Measurements from ENCODE around the gene ROBO1.

ROBO1 gene

DNA sequence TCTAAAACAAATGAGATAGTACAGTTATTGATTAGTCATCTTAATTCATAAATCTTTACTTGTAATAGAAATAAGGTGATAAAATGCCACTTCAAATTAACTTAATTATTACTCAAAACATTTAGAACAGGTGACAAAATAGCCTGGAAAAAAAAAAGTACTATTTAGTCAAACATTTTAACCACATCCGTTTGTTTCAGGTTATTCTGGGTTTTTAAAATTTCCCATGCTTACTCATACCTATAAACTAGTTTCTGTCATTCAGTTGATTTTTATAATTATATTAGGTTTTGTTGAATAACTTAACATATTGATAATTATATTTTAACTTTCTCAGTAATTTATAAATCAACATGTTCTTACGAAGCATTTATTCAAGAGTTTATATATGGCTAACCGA, 483.0 kb downstream of the ROBO1 start:
- H3K4me3 ChIP-seq (ENCODE audit: control insufficient read depth, low read depth, low read length) = no peak overlapping the region
- no peak for DNase-seq (ENCODE audit: low read depth)
- TF ChIP-seq, protein P1, sequence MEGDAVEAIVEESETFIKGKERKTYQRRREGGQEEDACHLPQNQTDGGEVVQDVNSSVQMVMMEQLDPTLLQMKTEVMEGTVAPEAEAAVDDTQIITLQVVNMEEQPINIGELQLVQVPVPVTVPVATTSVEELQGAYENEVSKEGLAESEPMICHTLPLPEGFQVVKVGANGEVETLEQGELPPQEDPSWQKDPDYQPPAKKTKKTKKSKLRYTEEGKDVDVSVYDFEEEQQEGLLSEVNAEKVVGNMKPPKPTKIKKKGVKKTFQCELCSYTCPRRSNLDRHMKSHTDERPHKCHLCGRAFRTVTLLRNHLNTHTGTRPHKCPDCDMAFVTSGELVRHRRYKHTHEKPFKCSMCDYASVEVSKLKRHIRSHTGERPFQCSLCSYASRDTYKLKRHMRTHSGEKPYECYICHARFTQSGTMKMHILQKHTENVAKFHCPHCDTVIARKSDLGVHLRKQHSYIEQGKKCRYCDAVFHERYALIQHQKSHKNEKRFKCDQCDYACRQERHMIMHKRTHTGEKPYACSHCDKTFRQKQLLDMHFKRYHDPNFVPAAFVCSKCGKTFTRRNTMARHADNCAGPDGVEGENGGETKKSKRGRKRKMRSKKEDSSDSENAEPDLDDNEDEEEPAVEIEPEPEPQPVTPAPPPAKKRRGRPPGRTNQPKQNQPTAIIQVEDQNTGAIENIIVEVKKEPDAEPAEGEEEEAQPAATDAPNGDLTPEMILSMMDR (conservative IDR thresholded peaks at IDR 0.05; ENCODE audit: control insufficient read depth, insufficient read depth, low read depth, low read length) = no peak

DNA sequence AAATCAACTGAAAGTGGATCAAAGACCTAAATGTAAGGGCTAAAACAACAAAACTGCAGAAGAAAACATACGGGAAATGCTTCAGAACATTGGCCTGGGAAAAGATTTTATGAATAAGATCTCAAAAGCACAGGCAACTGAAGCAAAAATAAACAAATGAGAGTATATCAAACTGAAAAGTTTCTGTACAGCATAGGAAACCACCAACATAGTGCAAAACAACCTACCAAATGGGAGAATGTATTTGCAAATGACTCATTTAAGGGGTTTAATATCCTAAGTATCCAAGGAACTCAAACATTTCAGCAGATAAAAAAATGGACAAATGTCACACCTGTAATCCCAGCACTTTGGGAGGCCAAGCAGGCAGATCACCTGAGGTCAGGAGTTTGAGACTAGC, 489.1 kb downstream of the ROBO1 start:
- no peak for DNase-seq (ENCODE audit: low read depth)
- TF ChIP-seq, protein P1 (conservative IDR thresholded peaks at IDR 0.05; ENCODE audit: control insufficient read depth, insufficient read depth, low read depth, low read length) = no peak
- no peak overlapping the region for H3K4me3 ChIP-seq (ENCODE audit: control insufficient read depth, low read depth, low read length)

DNA sequence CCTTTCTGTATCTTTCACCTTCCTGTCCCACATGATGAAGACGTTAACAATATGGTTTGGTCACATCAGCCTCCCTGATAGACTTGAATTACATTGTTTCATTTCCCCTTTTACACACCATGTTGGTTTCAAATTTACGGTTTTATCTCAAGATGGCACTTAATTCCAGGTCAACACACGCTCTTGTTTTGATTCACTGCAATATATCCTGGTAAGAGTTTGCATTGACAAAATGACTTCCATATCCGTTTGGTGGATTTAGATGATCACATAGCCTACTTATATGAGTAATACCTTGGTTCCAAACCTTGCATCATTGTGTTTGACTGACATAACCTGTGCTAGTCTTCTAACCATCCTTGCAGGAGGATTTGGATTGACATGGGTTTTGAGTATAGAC, 499.4 kb downstream of the ROBO1 start:
- no peak overlapping the region for H3K4me3 ChIP-seq (ENCODE audit: control insufficient read depth, low read depth, low read length)
- no peak for DNase-seq (ENCODE audit: low read depth)
- TF ChIP-seq, protein P1 (conservative IDR thresholded peaks at IDR 0.05; ENCODE audit: control insufficient read depth, insufficient read depth, low read depth, low read length) = no peak

DNA sequence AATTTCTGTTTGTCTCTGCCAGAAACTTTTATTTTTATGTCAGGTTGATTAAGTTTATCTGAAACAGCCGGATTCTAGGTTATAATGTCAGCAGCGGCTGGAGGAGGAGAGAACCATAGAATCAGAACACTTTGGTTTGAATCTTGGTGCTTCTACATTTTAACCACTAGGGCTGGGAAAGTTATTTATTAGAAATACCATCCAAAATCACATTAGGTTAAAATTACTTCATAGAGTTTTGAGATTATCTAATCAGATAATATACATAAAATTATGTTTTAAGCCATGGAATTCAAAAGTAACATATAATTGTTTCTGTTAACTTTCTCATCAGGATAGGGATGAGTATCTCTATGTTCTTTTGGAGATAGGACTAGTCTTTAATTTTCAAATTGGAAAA, 502.9 kb downstream of the ROBO1 start:
- no peak overlapping the region for H3K4me3 ChIP-seq (ENCODE audit: control insufficient read depth, low read depth, low read length)
- DNase-seq (ENCODE audit: low read depth) = no peak
- TF ChIP-seq, protein P1 (conservative IDR thresholded peaks at IDR 0.05; ENCODE audit: control insufficient read depth, insufficient read depth, low read depth, low read length) = no peak

DNA sequence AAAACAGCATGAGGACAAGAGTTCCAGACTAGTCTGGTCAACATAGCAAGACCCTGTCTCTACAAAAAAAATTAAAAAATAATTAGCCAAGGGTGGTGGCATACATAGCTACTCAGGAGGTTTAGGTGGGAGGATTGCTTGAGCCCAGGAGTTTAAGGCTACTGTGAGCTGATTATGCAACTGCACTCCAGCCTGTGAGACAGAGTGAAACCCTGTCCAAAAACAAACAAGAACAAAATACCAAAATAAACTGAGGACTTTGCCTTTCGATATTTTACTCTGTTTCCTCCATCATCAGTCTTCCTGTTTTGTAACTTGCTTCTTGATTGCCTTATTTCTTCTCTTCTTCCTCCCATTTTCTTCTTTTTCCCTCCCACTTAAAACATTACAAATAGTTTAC, 504.4 kb downstream of the ROBO1 start:
- TF ChIP-seq, protein P1 (conservative IDR thresholded peaks at IDR 0.05; ENCODE audit: control insufficient read depth, insufficient read depth, low read depth, low read length) = no peak
- no peak overlapping the region for H3K4me3 ChIP-seq (ENCODE audit: control insufficient read depth, low read depth, low read length)
- DNase-seq (ENCODE audit: low read depth) = peak; percentile 21

DNA sequence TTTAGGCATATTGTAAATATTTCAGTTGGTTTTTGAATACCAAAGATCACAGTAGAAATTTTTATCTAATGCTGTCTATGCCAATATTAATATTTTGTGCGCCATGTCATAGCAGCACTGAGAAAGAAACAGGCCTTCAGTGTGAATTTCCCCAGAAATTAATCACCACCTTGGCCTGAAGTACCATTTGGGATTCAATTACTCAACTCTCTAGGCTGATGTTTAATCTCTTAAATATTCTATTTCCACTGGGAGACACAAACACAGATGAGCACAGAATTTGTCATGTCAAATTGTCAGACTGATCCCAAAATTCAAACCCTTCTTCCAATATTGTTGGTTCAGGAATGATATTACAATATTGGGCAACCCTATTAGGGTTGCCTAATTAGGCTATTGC, 509.3 kb downstream of the ROBO1 start:
- DNase-seq (ENCODE audit: low read depth) = peak; percentile 63
- TF ChIP-seq, protein P1 (conservative IDR thresholded peaks at IDR 0.05; ENCODE audit: control insufficient read depth, insufficient read depth, low read depth, low read length) = no peak
- H3K4me3 ChIP-seq (ENCODE audit: control insufficient read depth, low read depth, low read length) = no peak overlapping the region

DNA sequence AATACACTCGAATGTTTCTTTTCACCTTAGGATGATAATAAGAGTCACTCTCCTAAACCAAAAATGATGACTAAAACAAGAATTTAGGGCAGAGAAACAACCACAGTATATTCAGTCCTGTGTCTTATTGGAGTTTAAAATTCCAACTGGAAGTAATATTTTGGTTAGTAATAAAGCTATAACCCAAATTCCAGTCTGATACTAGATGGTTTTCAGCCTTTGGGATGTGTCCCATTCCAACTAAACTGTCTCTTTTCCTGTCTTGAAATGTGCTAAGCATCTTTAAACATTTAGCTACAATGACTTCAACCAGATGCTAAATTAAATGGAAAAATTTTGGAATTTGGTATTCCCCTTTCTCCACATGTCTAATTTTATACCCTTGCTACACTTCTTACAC, 510.0 kb downstream of the ROBO1 start:
- no peak for DNase-seq (ENCODE audit: low read depth)
- TF ChIP-seq, protein P1 (conservative IDR thresholded peaks at IDR 0.05; ENCODE audit: control insufficient read depth, insufficient read depth, low read depth, low read length) = no peak

More for the DNA sequence above, 510.0 kb downstream of the ROBO1 start:
- H3K4me3 ChIP-seq (ENCODE audit: control insufficient read depth, low read depth, low read length) = no peak overlapping the region
